Fibroblast of peridontal ligament (primary cell): Measurements from ENCODE around the gene KRTAP17-1.

Experiments used
- DNase-seq: peaks from one replicate; pipeline ENCODE4 v3.0.0-alpha.2; 2010; ENCODE audit errors: extremely low read depth

KRTAP17-1 gene

GRCh38 chr17:41333098-41333497 lies 17.6 kb upstream of the KRTAP17-1 start:
- DNase-seq, result no peak

GRCh38 chr17:41332239-41332638 lies 16.7 kb upstream of the KRTAP17-1 start:
- no peak for DNase-seq

- DNase-seq, result no peak
Observed at GRCh38 chr17:41331606-41332005, 16.1 kb upstream of the KRTAP17-1 start.

GRCh38 chr17:41329279-41329948 lies 13.9 kb upstream of the KRTAP17-1 start:
- peak; percentile 56 for DNase-seq

- no peak for DNase-seq
Observed at GRCh38 chr17:41328207-41328606, 12.7 kb upstream of the KRTAP17-1 start.

GRCh38 chr17:41327411-41328120 lies 12.1 kb upstream of the KRTAP17-1 start:
- no peak for DNase-seq

GRCh38 chr17:41326173-41327145 lies 10.9 kb upstream of the KRTAP17-1 start:
- DNase-seq, result no peak

- no peak for DNase-seq
Observed at GRCh38 chr17:41325611-41326010, 10.1 kb upstream of the KRTAP17-1 start.

GRCh38 chr17:41325126-41325525 lies 9.6 kb upstream of the KRTAP17-1 start:
- DNase-seq, result no peak

GRCh38 chr17:41324180-41325075 lies 8.9 kb upstream of the KRTAP17-1 start:
- DNase-seq, result no peak

GRCh38 chr17:41322903-41323895 lies 7.7 kb upstream of the KRTAP17-1 start:
- no peak for DNase-seq

GRCh38 chr17:41322094-41322902 lies 6.8 kb upstream of the KRTAP17-1 start:
- peak; percentile 88 for DNase-seq

GRCh38 chr17:41318231-41318630 lies 2.7 kb upstream of the KRTAP17-1 start:
- DNase-seq, result no peak

- no peak for DNase-seq
Observed at GRCh38 chr17:41315814-41316445, 420 bp upstream of the KRTAP17-1 start.

GRCh38 chr17:41311111-41311510 lies 4.4 kb downstream of the KRTAP17-1 start:
- DNase-seq, result no peak

GRCh38 chr17:41308918-41309359 lies 6.6 kb downstream of the KRTAP17-1 start, which contains the start of gene KRTAP16-1:
TSS of gene KRTAP16-1 (minus strand) at chr17:41309309. CDS start at chr17:41309253, 56 bp downstream.
- no peak for DNase-seq

- no peak for DNase-seq
Observed at GRCh38 chr17:41308251-41308917, 7.1 kb downstream of the KRTAP17-1 start.

- peak; percentile 45 for DNase-seq
Observed at GRCh38 chr17:41307647-41308046, 7.9 kb downstream of the KRTAP17-1 start.
